Psoas muscle (tissue), 8 donors: ENCODE measurements around the gene CRABP2. TPM values are rescaled to one million over a fixed set of nuclear protein-coding genes. Genes with fewer than 3 reads are reported as not detected.

Source experiments
- ATAC-seq, 4 donors: fragments of 200-7000 bp; cut with Tn5 transposase; one replicate each; pipeline ENCODE4 v1.9.1; 2020; ENCODE audit warnings: moderate library complexity in 3 of 4, mild to moderate bottlenecking in 2 of 4
- DNase-seq, 2 donors: peaks; one replicate each; pipeline ENCODE4 v3.0.0-alpha.2; 2020
- H3K27ac ChIP-seq: fragments of 200-600 bp; one replicate; pipeline ENCODE4 v1.8.0; 2022
- H3K27me3 ChIP-seq, 3 donors: fragments of 200-600 bp in 1 of 3; one replicate each; pipeline versions ENCODE4 v1.6.1 to v1.8.0; 2013 to 2022; ENCODE audit warnings: low read length in 2 of 3, mild to moderate bottlenecking in 2 of 3, moderate library complexity in 1 of 3; ENCODE audit not compliant: insufficient read depth in 3 of 3
- H3K36me3 ChIP-seq, 2 donors: fragments of 200-600 bp in 1 of 2; one replicate each; pipeline versions ENCODE4 v1.6.1 to v1.8.0; 2013 to 2022; ENCODE audit warnings: low read depth in 1 of 2, mild to moderate bottlenecking in 1 of 2, moderate library complexity in 1 of 2; ENCODE audit not compliant: insufficient read depth in 1 of 2
- H3K4me1 ChIP-seq: fragments of 200-600 bp; one replicate; pipeline ENCODE4 v1.8.0; 2022
- H3K4me3 ChIP-seq: fragments of 200-600 bp; one replicate; pipeline ENCODE4 v1.8.0; 2022; ENCODE audit warnings: mild to moderate bottlenecking
- H3K9me3 ChIP-seq: fragments of 200-600 bp; one replicate; pipeline ENCODE4 v1.8.0; 2022
- WGBS, 3 donors: extraction: QIAGEN DNeasy Blood & Tissue Kit; methylation state at CpG; one replicate each; pipeline versions ENCODE4 v1.1.6 to v1.1.7; 2013; 5-methylcytosine and 5-hydroxymethylcytosine counted together
- intact Hi-C, 2 donors: fragments of 100-400 bp; cut with DNase I; formaldehyde crosslinking; loops; one replicate each; pipeline versions ENCODE4 v1.11.0 to v1.14.2; 2022
- polyA plus RNA-seq, 3 donors: library from polyadenylated mRNA; stranded (reverse); fragments of 200-250 nt; gene quantifications; one replicate each; pipeline ENCODE4 v1.2.3, GENCODE V29; 2013
- total RNA-seq, 4 donors: library from RNA; stranded (reverse); fragmentation: NEBNext Ultra II Directional in 2 of 4; extraction: Animal tissue kit (Norgen Biotek cat#: 25700) in 2 of 4; gene quantifications; one replicate each; pipeline versions ENCODE4 v1.2.1 to v1.2.4, GENCODE V29; 2021 to 2023
- TF ChIP-seq, protein P1 (sequence below): fragments of 200-600 bp; IDR thresholded peaks from one replicate; pipeline ENCODE4 v1.8.0; 2022; ENCODE audit warnings: antibody characterized with exemption
- donor health status: healthy with polysubstance abuse.
- donor health status: DM: no; HTN: no; CAD: no; lungs with moderate emphysema.
- donor health status: Bipolar disorder and iron deficiency.
- donor health status: healthy.
- donor health status: DM: yes; HTN: yes; CAD: no.
- donor health status: DM: no; HTN: no; CAD: no.
- donor health status: DM: no; HTN: no; CAD: no.
- donor health status: DM: yes; HTN: yes; CAD: no.

Gene CRABP2
- total and polyA plus RNA-seq, 7 donors, result 0.13 to 1.7 (median 0.64) TPM; not detected in 1

DNA sequence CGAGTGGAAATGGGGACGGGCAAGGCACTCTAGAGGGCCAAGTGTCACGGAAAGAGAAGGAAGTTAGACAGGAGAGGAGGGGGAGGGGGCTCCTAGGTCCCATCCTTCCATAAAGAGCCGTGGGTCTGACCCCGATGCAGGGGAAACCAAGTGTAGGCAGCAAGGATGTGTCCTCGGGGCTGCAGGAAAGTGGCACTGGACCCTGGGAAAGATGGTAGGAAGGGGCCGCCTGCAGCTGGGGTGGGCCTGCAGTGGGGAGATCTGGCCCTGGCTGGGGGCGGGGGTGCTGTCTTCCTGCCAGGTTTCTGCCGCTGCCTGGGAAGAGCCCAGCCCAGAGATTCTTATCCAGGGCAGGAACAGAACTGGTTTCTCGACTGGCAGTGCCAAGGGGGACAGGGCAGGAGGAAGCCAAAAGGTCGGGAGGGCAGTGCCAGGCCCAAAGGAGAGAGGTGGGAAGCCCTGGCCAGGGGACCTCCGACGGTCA lies 12.9 kb downstream of the CRABP2 start:
- H3K36me3 ChIP-seq, result no peaks in the 10 kb centered on the region
- H3K27ac ChIP-seq, result no peak overlapping the region
- TF ChIP-seq, protein P1, sequence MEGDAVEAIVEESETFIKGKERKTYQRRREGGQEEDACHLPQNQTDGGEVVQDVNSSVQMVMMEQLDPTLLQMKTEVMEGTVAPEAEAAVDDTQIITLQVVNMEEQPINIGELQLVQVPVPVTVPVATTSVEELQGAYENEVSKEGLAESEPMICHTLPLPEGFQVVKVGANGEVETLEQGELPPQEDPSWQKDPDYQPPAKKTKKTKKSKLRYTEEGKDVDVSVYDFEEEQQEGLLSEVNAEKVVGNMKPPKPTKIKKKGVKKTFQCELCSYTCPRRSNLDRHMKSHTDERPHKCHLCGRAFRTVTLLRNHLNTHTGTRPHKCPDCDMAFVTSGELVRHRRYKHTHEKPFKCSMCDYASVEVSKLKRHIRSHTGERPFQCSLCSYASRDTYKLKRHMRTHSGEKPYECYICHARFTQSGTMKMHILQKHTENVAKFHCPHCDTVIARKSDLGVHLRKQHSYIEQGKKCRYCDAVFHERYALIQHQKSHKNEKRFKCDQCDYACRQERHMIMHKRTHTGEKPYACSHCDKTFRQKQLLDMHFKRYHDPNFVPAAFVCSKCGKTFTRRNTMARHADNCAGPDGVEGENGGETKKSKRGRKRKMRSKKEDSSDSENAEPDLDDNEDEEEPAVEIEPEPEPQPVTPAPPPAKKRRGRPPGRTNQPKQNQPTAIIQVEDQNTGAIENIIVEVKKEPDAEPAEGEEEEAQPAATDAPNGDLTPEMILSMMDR, result no peak
- DNase-seq (no peak), ATAC-seq (no peak)
- 13 to 15% (median 14%) methylated on average over 13 of the region's 13 CpGs for WGBS, 3 donors
- H3K4me3 ChIP-seq, result no peak overlapping the region
- intact Hi-C loops, result loop anchor here in 1 of 2 donors (10.0 kb wide), 1 partner anchor 192 kb away; no protein-coding TSS in a partner anchor
- peaks cover 0 to 46% (median 10%) of the 10 kb centered on the region in 3 donors for H3K27me3 ChIP-seq
- no peaks in the 10 kb centered on the region for H3K9me3 ChIP-seq
- H3K4me1 ChIP-seq, result peaks cover 16% of the 10 kb centered on the region

- ATAC-seq (peak in 3 of 4 donors; percentile 15 to 57 (median 38)), DNase-seq (no peak)
- TF ChIP-seq, protein P1, result no peak
- Histone ChIP-seq H3K4me3 (no peak overlapping the region), H3K9me3 (no peaks in the 10 kb centered on the region), H3K27me3 (peaks cover 0 to 40% (median 10%) of the 10 kb centered on the region in 3 donors), H3K36me3 (no peaks in the 10 kb centered on the region), H3K4me1 (peaks cover 16% of the 10 kb centered on the region), H3K27ac (no peak overlapping the region)
- 30 to 35% (median 30%) methylated on average over 20 of the region's 20 CpGs for WGBS, 3 donors
- intact Hi-C loops, result loop anchor here in 1 of 2 donors (2.0 to 10.0 kb wide), 2 partner anchors 33 to 193 kb away; no protein-coding TSS in a partner anchor
Measured at GRCh38 chr1:156691665-156692440, 13.5 kb downstream of the CRABP2 start.

DNA sequence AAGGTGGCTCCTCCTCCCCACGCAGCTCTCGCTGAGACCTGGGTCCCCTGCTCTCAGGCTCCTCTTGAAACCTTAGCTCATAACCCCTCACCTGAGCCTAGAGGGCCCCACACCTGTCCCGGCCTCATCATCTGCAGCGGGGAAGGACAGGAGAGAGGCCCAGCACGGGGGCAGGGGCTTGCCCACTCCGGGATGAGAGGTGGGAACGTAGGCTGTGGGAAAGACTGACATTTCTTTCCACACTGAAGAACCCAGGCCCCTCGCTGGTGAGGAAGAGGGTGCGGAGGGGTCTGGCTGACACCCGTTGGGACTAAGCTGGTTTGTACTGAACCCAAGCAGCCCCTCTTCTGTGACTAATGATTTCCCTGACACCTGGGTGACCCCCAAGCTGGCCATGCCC lies 14.2 kb downstream of the CRABP2 start:
- ATAC-seq, result no peak
- Histone ChIP-seq H3K36me3 (no peaks in the 10 kb centered on the region), H3K9me3 (no peaks in the 10 kb centered on the region), H3K27ac (no peak overlapping the region), H3K27me3 (peaks cover 0 to 36% (median 10%) of the 10 kb centered on the region in 3 donors), H3K4me3 (no peak overlapping the region), H3K4me1 (peaks cover 16% of the 10 kb centered on the region)
- intact Hi-C loops, result loop anchor here in 1 of 2 donors (2.0 to 10.0 kb wide), 2 partner anchors 34 to 194 kb away; no protein-coding TSS in a partner anchor
- 62 to 78% (median 70%) methylated on average over 9 to 10 of the region's 10 CpGs for WGBS, 3 donors
- no peak for DNase-seq
- TF ChIP-seq, protein P1, result no peak

DNA sequence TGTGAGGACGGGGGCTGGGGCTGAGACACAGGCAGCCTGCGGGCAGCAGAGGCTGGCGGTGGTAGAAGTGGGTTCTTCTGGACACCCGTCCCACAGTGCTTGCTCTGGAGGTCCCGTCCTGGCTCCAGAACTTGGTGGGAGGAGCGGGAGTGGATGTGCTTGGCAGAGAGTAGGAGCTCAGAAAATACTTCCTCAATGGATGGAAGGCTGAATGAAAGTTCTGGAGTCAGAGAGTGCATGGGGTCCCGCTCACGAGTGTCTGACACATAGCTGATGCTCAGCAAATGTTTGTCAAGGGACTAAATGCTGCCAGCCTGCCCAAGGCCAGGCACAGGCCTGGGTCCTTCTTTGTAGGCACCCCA lies 14.7 kb downstream of the CRABP2 start:
- intact Hi-C loops, result loop anchor here in 1 of 2 donors (2.0 to 10.0 kb wide), 2 partner anchors 34 to 194 kb away; no protein-coding TSS in a partner anchor
- DNase-seq (no peak), ATAC-seq (no peak)
- H3K36me3 ChIP-seq, result no peaks in the 10 kb centered on the region
- peaks cover 16% of the 10 kb centered on the region for H3K4me1 ChIP-seq
- whole genome bisulfite sequencing, 3 donors, result 65 to 72% (median 67%) methylated on average over 8 of the region's 8 CpGs
- H3K4me3 ChIP-seq, result no peak overlapping the region
- TF ChIP-seq, protein P1, result no peak
- H3K9me3 ChIP-seq, result no peaks in the 10 kb centered on the region
- H3K27me3 ChIP-seq, result peaks cover 0 to 36% (median 10%) of the 10 kb centered on the region in 3 donors
- H3K27ac ChIP-seq, result no peak overlapping the region
